NCI-H1092 (cell line): ENCODE data around the gene SLC2A13.
"Not testable (repeated sequence)": the region's sequence is repeated elsewhere in the genome, so short reads cannot be mapped to it uniquely, and the experiment has no call there.

Source experiments
- DNase-seq: peaks from one replicate; lab custom pipeline; 2025; lab: John Stamatoyannopoulos, UW

SLC2A13 gene

GRCh38 chr12:39807043-39807442 lies 298.8 kb downstream of the SLC2A13 start:
- DNase-seq = no peak

GRCh38 chr12:39805651-39806050 lies 300.2 kb downstream of the SLC2A13 start:
- no peak for DNase-seq

- no peak for DNase-seq
Measured at GRCh38 chr12:39804898-39805297, 301.0 kb downstream of the SLC2A13 start.

GRCh38 chr12:39804479-39804878 lies 301.4 kb downstream of the SLC2A13 start:
- DNase-seq = no peak

- DNase-seq = no peak
Measured at GRCh38 chr12:39803151-39803550, 302.7 kb downstream of the SLC2A13 start.

GRCh38 chr12:39798977-39799376 lies 306.9 kb downstream of the SLC2A13 start:
- no peak for DNase-seq

GRCh38 chr12:39798429-39798828 lies 307.5 kb downstream of the SLC2A13 start:
- no peak for DNase-seq

GRCh38 chr12:39795481-39795880 lies 310.4 kb downstream of the SLC2A13 start:
- no peak for DNase-seq

- no peak for DNase-seq
Measured at GRCh38 chr12:39792938-39793337, 312.9 kb downstream of the SLC2A13 start.

- DNase-seq = no peak
Measured at GRCh38 chr12:39788239-39788638, 317.6 kb downstream of the SLC2A13 start.

GRCh38 chr12:39785814-39786213 lies 320.1 kb downstream of the SLC2A13 start:
- DNase-seq = not testable (repeated sequence)

GRCh38 chr12:39782026-39782545 lies 323.8 kb downstream of the SLC2A13 start:
- no peak for DNase-seq

GRCh38 chr12:39780913-39781446 lies 324.9 kb downstream of the SLC2A13 start:
- no peak for DNase-seq

- no peak for DNase-seq
Measured at GRCh38 chr12:39780411-39780912, 325.4 kb downstream of the SLC2A13 start.

- DNase-seq = no peak
Measured at GRCh38 chr12:39779768-39780340, 326.0 kb downstream of the SLC2A13 start.

- DNase-seq = no peak
Measured at GRCh38 chr12:39777465-39777864, 328.4 kb downstream of the SLC2A13 start.

GRCh38 chr12:39773266-39773665 lies 332.6 kb downstream of the SLC2A13 start:
- DNase-seq = no peak

- no peak for DNase-seq
Measured at GRCh38 chr12:39772821-39773259, 333.0 kb downstream of the SLC2A13 start.

GRCh38 chr12:39771456-39771855 lies 334.4 kb downstream of the SLC2A13 start:
- DNase-seq = no peak

GRCh38 chr12:39764944-39765560 lies 340.8 kb downstream of the SLC2A13 start:
- no peak for DNase-seq

- no peak for DNase-seq
Measured at GRCh38 chr12:39763890-39764169, 342.1 kb downstream of the SLC2A13 start.

- no peak for DNase-seq
Measured at GRCh38 chr12:39763071-39763889, 342.6 kb downstream of the SLC2A13 start.

GRCh38 chr12:39755478-39755877 lies 350.4 kb downstream of the SLC2A13 start:
- DNase-seq = no peak
